Smooth muscle cell (in vitro differentiated cells): ENCODE measurements around the gene MPZL2. TPM values are rescaled to one million over a fixed set of nuclear protein-coding genes. Genes with fewer than 3 reads are reported as not detected.

Source experiments
- DNase-seq: peaks from one replicate; lab custom pipeline; 2025; ENCODE audit not compliant: unreplicated experiment; lab: John Stamatoyannopoulos, UW
- H2AFZ ChIP-seq: fragments of 200-600 bp; sonication (generic); 2 replicates; pipeline ENCODE4 v1.6.0; 2016; ENCODE audit warnings: antibody characterized with exemption, low read depth, mild to moderate bottlenecking
- H3F3A ChIP-seq: fragments of 200-600 bp; sonication (generic); 2 replicates; pipeline ENCODE4 v1.6.0; 2017; ENCODE audit warnings: antibody characterized with exemption, low read depth
- H3K27ac ChIP-seq: fragments of 200-600 bp; sonication (generic); 2 replicates; pipeline ENCODE4 v1.5.1; 2016; ENCODE audit warnings: low read depth, mild to moderate bottlenecking
- H3K27me3 ChIP-seq: fragments of 200-600 bp; sonication (generic); 2 replicates; pipeline ENCODE4 v1.6.1; 2016; ENCODE audit warnings: low read depth, mild to moderate bottlenecking
- H3K36me3 ChIP-seq: fragments of 200-600 bp; sonication (generic); 2 replicates; pipeline ENCODE4 v1.5.1; 2016; ENCODE audit warnings: low read depth
- H3K4me1 ChIP-seq: fragments of 200-600 bp; sonication (generic); 2 replicates; pipeline ENCODE4 v1.5.1; 2016; ENCODE audit warnings: low read depth
- H3K4me2 ChIP-seq: fragments of 200-600 bp; sonication (generic); 2 replicates; pipeline ENCODE4 v1.6.0; 2016; ENCODE audit warnings: mild to moderate bottlenecking
- H3K4me3 ChIP-seq: fragments of 200-600 bp; sonication (generic); 2 replicates; pipeline ENCODE4 v1.5.1; 2016; ENCODE audit warnings: mild to moderate bottlenecking
- H3K79me2 ChIP-seq: fragments of 200-600 bp; sonication (generic); 2 replicates; pipeline ENCODE4 v1.6.0; 2016; ENCODE audit warnings: low read depth, mild to moderate bottlenecking
- H3K9ac ChIP-seq: fragments of 200-600 bp; sonication (generic); 2 replicates; pipeline ENCODE4 v1.6.0; 2016; ENCODE audit warnings: low read depth
- H3K9me3 ChIP-seq: fragments of 200-600 bp; sonication (generic); replicated peaks from 2 replicates; pipeline ENCODE4 v1.5.1; 2016; ENCODE audit warnings: low read depth
- H4K20me1 ChIP-seq: fragments of 200-600 bp; sonication (generic); 2 replicates; pipeline ENCODE4 v1.6.0; 2016; ENCODE audit warnings: low read depth
- WGBS: methylation state at CpG from one replicate; pipeline ENCODE4 v1.1.7; 2016; ENCODE audit warnings: low lambda C conversion rate; 5-methylcytosine and 5-hydroxymethylcytosine counted together
- polyA plus RNA-seq: library from polyadenylated mRNA; unstranded; fragments of >200 nt; fragmentation: Nextera tagmentation; extraction: Ambion mirVana; gene quantifications from 2 replicates; pipeline ENCODE4 v1.2.1, GENCODE V29; 2016
- total RNA-seq: library from RNA; depleted of rRNA; stranded (reverse); fragments of >200 nt; gene quantifications from 2 replicates; pipeline ENCODE4 v1.2.3, GENCODE V29; 2014
- TF ChIP-seq, protein P1 (sequence below): fragments of 200-600 bp; sonication (generic); IDR thresholded peaks from 2 replicates; pipeline ENCODE4 v1.5.1; 2017; ENCODE audit warnings: borderline replicate concordance, mild to moderate bottlenecking, antibody characterized with exemption; ENCODE audit not compliant: insufficient read depth, poor library complexity, severe bottlenecking

Gene MPZL2
- total and polyA plus RNA-seq, 2 experiments from 2014 or later, result 5.5 to 53.9 TPM

GRCh38 chr11:118210323-118210722 lies 53.8 kb downstream of the MPZL2 start:
- Histone ChIP-seq H3K4me3 (no peak overlapping the region), H2AFZ (no peak overlapping the region), H4K20me1 (no peaks in the 10 kb centered on the region), H3K79me2 (no peaks in the 10 kb centered on the region), H3K9ac (no peak overlapping the region), H3K27ac (no peak overlapping the region), H3K27me3 (peaks cover 72% of the 10 kb centered on the region), H3F3A (no peaks in the 10 kb centered on the region), H3K4me2 (no peak overlapping the region), H3K9me3 (no peaks in the 10 kb centered on the region), H3K4me1 (peaks cover 5% of the 10 kb centered on the region), H3K36me3 (no peaks in the 10 kb centered on the region)
- TF ChIP-seq, protein P1, sequence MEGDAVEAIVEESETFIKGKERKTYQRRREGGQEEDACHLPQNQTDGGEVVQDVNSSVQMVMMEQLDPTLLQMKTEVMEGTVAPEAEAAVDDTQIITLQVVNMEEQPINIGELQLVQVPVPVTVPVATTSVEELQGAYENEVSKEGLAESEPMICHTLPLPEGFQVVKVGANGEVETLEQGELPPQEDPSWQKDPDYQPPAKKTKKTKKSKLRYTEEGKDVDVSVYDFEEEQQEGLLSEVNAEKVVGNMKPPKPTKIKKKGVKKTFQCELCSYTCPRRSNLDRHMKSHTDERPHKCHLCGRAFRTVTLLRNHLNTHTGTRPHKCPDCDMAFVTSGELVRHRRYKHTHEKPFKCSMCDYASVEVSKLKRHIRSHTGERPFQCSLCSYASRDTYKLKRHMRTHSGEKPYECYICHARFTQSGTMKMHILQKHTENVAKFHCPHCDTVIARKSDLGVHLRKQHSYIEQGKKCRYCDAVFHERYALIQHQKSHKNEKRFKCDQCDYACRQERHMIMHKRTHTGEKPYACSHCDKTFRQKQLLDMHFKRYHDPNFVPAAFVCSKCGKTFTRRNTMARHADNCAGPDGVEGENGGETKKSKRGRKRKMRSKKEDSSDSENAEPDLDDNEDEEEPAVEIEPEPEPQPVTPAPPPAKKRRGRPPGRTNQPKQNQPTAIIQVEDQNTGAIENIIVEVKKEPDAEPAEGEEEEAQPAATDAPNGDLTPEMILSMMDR, result no peak
- WGBS, result 84% methylated on average over 7 of the region's 7 CpGs
- DNase-seq, result no peak

DNA sequence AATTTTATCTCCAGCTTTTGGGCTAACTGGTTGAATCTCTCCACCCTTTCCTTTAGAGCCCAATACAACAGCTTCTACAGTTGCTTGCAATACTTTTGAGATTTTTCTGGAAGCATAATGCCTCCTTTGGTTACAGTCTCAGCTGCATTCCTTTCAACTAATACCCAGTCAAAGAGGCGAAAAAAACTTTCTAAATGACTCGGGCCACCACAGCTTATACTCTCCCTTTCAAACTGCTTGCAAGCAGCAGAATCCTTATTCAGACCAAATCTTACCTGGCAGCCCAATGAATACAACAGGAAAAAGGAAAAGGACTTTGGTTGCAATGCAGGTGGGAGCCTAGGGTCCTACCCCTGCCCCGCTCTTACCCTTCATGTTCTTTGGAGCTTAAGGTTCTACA lies 55.1 kb downstream of the MPZL2 start:
- DNase-seq, result no peak
- Histone ChIP-seq H3K27ac (no peak overlapping the region), H3K9me3 (no peaks in the 10 kb centered on the region), H3F3A (no peaks in the 10 kb centered on the region), H3K4me3 (no peak overlapping the region), H4K20me1 (no peaks in the 10 kb centered on the region), H3K36me3 (no peaks in the 10 kb centered on the region), H2AFZ (no peak overlapping the region), H3K9ac (no peak overlapping the region), H3K79me2 (no peaks in the 10 kb centered on the region), H3K4me1 (peaks cover 5% of the 10 kb centered on the region), H3K4me2 (no peak overlapping the region), H3K27me3 (peaks cover 71% of the 10 kb centered on the region)
- TF ChIP-seq, protein P1, result no peak
- WGBS, result 88% methylated on average over 3 of the region's 3 CpGs

DNA sequence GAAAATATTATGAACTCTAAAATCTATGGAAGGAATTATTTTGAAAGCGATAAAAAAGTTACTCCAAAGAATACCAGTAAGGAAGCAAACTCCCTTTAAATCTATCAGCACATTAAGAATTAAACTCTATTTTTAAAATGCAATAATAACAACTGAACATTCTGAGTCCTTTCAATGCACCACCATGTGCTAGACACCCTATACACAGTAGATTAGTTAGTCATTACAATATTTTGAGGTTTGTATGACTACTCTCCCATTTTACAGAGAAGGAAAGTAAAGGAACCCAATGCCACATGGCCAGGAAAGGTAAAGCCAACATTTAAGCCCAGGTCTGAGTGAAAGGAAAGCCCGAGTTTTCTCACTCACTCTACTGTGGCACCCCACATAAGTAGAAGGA lies 57.0 kb downstream of the MPZL2 start:
- WGBS, result 94% methylated on average over 2 of the region's 2 CpGs
- Histone ChIP-seq H3K27ac (no peak overlapping the region), H2AFZ (no peak overlapping the region), H3K9me3 (no peaks in the 10 kb centered on the region), H3K4me2 (no peak overlapping the region), H3K79me2 (no peaks in the 10 kb centered on the region), H3F3A (no peaks in the 10 kb centered on the region), H3K9ac (no peak overlapping the region), H4K20me1 (no peaks in the 10 kb centered on the region), H3K27me3 (peaks cover 66% of the 10 kb centered on the region), H3K4me1 (peaks cover 5% of the 10 kb centered on the region), H3K36me3 (no peaks in the 10 kb centered on the region), H3K4me3 (no peak overlapping the region)
- DNase-seq, result no peak
- TF ChIP-seq, protein P1, result no peak

DNA sequence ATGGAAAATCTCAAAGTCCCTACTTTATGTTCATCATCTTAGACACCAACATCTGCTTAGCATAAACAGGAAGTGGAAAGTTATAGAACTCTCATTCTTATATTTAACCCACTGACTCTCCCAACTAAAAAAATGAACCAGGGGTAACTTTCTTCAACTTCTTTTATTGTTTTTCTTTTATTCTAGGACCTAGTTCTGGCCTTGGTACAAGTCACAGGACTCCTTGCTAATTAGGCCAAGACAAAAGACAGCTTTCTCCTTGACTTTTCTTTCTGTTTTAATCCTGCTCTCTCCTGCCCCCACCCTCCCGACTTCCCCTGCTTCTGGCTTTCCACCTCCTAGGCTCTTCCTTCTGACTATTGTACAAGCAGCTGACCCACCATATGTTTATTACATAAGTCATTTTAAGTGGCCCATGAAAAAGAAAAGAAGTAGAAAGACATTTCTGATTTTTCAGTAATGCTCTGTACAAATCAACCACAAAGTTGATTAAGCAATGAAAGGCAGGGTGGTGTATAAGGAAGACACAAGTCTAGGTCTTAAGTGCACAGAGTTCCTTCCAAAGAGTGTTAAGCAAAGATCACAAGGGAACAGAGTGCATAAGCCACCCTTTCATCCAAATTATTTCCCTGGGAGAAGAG lies 57.6 kb downstream of the MPZL2 start:
- Histone ChIP-seq H3K9ac (no peak overlapping the region), H3K9me3 (no peaks in the 10 kb centered on the region), H2AFZ (no peak overlapping the region), H3K4me2 (no peak overlapping the region), H3K27ac (no peak overlapping the region), H4K20me1 (no peaks in the 10 kb centered on the region), H3F3A (no peaks in the 10 kb centered on the region), H3K36me3 (no peaks in the 10 kb centered on the region), H3K79me2 (no peaks in the 10 kb centered on the region), H3K4me3 (no peak overlapping the region), H3K27me3 (peaks cover 66% of the 10 kb centered on the region), H3K4me1 (peaks cover 2% of the 10 kb centered on the region)
- TF ChIP-seq, protein P1, result no peak
- WGBS, result 71% methylated on average over 1 of the region's 1 CpG
- DNase-seq, result no peak
